PC-9 (cell line): ENCODE measurements around the gene STK40. TPM values are rescaled to one million over a fixed set of nuclear protein-coding genes. Genes with fewer than 3 reads are reported as not detected.

Experiments
- BruUV-seq: library from RNA; stranded (reverse); fragments of 400-500 nt; replicated peaks from 2 replicates; lab custom pipeline; 2021; lab: Mats Ljungman, UMichigan
- CTCF ChIA-PET: fragments of 300-600 bp; sonication (Branson Sonifier 250); formaldehyde crosslinking; loops from one replicate; lab custom pipeline; 2022; ENCODE audit warnings: antibody characterized with exemption; lab: Charles Lee
- POLR2A ChIA-PET: fragments of 300-600 bp; sonication (Branson Sonifier 250); formaldehyde crosslinking; loops from one replicate; lab custom pipeline; 2022; ENCODE audit warnings: antibody characterized with exemption; ENCODE audit not compliant: unreplicated experiment; lab: Charles Lee
- DNase-seq, 2 experiments: peaks; one replicate each; pipeline versions ENCODE4 v3.0.0 to v3.0.0-alpha.2; 2015 to 2022; ENCODE audit warnings: mixed read lengths in 1 of 2
- H2AFZ ChIP-seq: fragments of 200-600 bp; sonication (generic); 2 replicates; pipeline ENCODE4 v1.8.1; 2017; ENCODE audit warnings: antibody characterized with exemption
- H3F3A ChIP-seq: fragments of 200-600 bp; sonication (generic); 2 replicates; pipeline ENCODE4 v1.8.1; 2017; ENCODE audit warnings: antibody characterized with exemption, mild to moderate bottlenecking, low read depth; ENCODE audit not compliant: insufficient read depth
- H3K27ac ChIP-seq: fragments of 200-600 bp; sonication (generic); 2 replicates; pipeline ENCODE4 v1.6.1; 2016; ENCODE audit warnings: mixed run types
- H3K27me3 ChIP-seq: fragments of 200-600 bp; sonication (generic); 2 replicates; pipeline ENCODE4 v1.6.1; 2016; ENCODE audit warnings: low read depth, mixed run types; ENCODE audit not compliant: insufficient read depth
- H3K36me3 ChIP-seq: fragments of 200-600 bp; sonication (generic); 2 replicates; pipeline ENCODE4 v1.6.1; 2016; ENCODE audit warnings: low read depth, mixed run types
- H3K4me1 ChIP-seq: fragments of 200-600 bp; sonication (generic); replicated peaks from 2 replicates; pipeline ENCODE4 v1.6.1; 2016; ENCODE audit warnings: mixed run types; ENCODE audit not compliant: insufficient read depth
- H3K4me2 ChIP-seq: fragments of 200-600 bp; sonication (generic); 2 replicates; pipeline ENCODE4 v1.6.1; 2017; ENCODE audit warnings: mixed run types
- H3K4me3 ChIP-seq: fragments of 200-600 bp; sonication (generic); 2 replicates; pipeline ENCODE4 v1.6.1; 2016; ENCODE audit warnings: mixed run types
- H3K79me2 ChIP-seq: fragments of 200-600 bp; sonication (generic); 2 replicates; pipeline ENCODE4 v1.6.1; 2017; ENCODE audit warnings: low read depth, mixed run types
- H3K9me2 ChIP-seq: fragments of 200-600 bp; sonication (generic); 2 replicates; pipeline ENCODE4 v1.8.1; 2017; ENCODE audit warnings: mild to moderate bottlenecking; ENCODE audit not compliant: insufficient read depth
- H3K9me3 ChIP-seq: fragments of 200-600 bp; sonication (generic); 2 replicates; pipeline ENCODE4 v1.8.1; 2016; ENCODE audit warnings: low read depth; ENCODE audit not compliant: insufficient read depth
- H4K20me1 ChIP-seq: fragments of 200-600 bp; sonication (generic); 2 replicates; pipeline ENCODE4 v1.8.1; 2017; ENCODE audit not compliant: insufficient read depth
- EZH2 ChIP-seq: fragments of 200-600 bp; sonication (generic); IDR thresholded peaks from 2 replicates; pipeline ENCODE4 v1.8.0; 2017; ENCODE audit warnings: antibody characterized with exemption, low read depth
- intact Hi-C: fragments of 100-400 bp; cut with micrococcal nuclease; formaldehyde crosslinking; loops from one replicate; pipeline ENCODE4 v1.10.0; 2022; ENCODE audit not compliant: unreplicated experiment
- total RNA-seq: library from RNA; stranded (reverse); gene quantifications from 2 replicates; pipeline ENCODE4 v1.2.3, GENCODE V29; 2021
- TF ChIP-seq, protein P1 (sequence below): fragments of 200-600 bp; sonication (generic); conservative IDR thresholded peaks from 2 replicates; pipeline ENCODE4 v1.6.1; 2017; ENCODE audit warnings: mixed run types, antibody characterized with exemption, mild to moderate bottlenecking, moderate library complexity

The STK40 gene
- total RNA-seq, 1 experiment from 2014 or later: 59.2 TPM

DNA sequence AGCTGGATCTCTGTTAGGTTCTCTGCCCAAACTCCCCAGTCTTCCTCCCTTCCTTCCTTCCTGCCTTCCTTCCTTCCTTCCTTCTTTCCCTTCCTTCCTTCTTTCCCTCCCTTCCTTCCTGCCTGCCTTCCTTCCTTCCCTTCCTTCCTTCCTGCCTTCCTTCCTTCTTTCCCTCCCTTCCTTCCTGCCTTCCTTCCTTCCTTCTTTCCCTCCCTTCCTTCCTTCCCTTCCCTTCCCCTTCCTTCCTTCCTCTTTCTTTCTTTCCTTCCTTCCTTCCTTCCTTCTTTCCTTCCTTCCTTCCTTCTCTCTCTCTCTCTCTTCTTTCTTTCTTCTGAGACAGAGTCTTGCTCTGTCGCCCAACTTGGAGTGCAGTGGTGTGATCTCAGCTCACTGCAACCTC, 20.7 kb upstream of the STK40 start:
- intact Hi-C loops: no loop called here
- peaks cover 17% of the 10 kb centered on the region for H3F3A ChIP-seq
- DNase-seq: no peak
- H3K4me1 ChIP-seq: peaks cover 15% of the 10 kb centered on the region
- H3K79me2 ChIP-seq: no peaks in the 10 kb centered on the region
- no peaks in the 10 kb centered on the region for H3K9me2 ChIP-seq
- no peak overlapping the region for H3K27ac ChIP-seq
- no peak overlapping the region for H2AFZ ChIP-seq
- H3K9me3 ChIP-seq: no peaks in the 10 kb centered on the region
- H3K4me2 ChIP-seq: no peak overlapping the region
- H3K27me3 ChIP-seq: no peaks in the 10 kb centered on the region
- POLR2A ChIA-PET: no interaction called here
- BruUV-seq: no TSS peak
- H3K4me3 ChIP-seq: no peak overlapping the region
- no peaks in the 10 kb centered on the region for H4K20me1 ChIP-seq
- no peak for TF ChIP-seq EZH2
- TF ChIP-seq, protein P1, sequence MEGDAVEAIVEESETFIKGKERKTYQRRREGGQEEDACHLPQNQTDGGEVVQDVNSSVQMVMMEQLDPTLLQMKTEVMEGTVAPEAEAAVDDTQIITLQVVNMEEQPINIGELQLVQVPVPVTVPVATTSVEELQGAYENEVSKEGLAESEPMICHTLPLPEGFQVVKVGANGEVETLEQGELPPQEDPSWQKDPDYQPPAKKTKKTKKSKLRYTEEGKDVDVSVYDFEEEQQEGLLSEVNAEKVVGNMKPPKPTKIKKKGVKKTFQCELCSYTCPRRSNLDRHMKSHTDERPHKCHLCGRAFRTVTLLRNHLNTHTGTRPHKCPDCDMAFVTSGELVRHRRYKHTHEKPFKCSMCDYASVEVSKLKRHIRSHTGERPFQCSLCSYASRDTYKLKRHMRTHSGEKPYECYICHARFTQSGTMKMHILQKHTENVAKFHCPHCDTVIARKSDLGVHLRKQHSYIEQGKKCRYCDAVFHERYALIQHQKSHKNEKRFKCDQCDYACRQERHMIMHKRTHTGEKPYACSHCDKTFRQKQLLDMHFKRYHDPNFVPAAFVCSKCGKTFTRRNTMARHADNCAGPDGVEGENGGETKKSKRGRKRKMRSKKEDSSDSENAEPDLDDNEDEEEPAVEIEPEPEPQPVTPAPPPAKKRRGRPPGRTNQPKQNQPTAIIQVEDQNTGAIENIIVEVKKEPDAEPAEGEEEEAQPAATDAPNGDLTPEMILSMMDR: no peak
- CTCF ChIA-PET: no interaction called here
- no peaks in the 10 kb centered on the region for H3K36me3 ChIP-seq

DNA sequence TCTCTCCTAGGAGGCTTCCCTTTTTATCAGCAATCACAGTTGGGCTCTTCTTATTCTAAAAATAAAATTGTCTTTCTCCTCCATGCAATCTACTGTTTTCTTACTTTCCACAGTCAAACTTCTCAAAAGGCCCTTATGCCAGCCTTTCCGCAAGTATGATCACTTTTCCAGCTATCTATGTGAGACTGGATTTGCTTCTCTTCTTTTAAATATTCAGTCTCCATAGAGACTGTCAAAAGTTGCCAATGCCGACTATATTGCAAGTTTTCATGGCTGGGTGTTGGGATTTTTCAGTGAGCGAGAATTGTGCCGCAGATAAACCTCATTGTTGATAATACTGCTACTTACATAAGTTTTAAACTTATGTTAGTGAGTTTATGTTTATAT, 16.8 kb upstream of the STK40 start:
- BruUV-seq: no TSS peak
- Histone ChIP-seq H3K4me3 (no peak overlapping the region), H4K20me1 (no peaks in the 10 kb centered on the region), H3K27me3 (no peaks in the 10 kb centered on the region), H3K36me3 (no peaks in the 10 kb centered on the region), H3K9me3 (no peaks in the 10 kb centered on the region), H3F3A (peaks cover 14% of the 10 kb centered on the region), H3K9me2 (no peaks in the 10 kb centered on the region), H2AFZ (no peak overlapping the region), H3K4me1 (peaks cover 5% of the 10 kb centered on the region; the same call in 1 of the 2 replicates), H3K4me2 (no peak overlapping the region), H3K27ac (no peak overlapping the region), H3K79me2 (no peaks in the 10 kb centered on the region)
- no peak for DNase-seq
- no peak for TF ChIP-seq EZH2
- TF ChIP-seq, protein P1: no peak
- POLR2A ChIA-PET: no interaction called here
- CTCF ChIA-PET: no interaction called here
- intact Hi-C loops: no loop called here

DNA sequence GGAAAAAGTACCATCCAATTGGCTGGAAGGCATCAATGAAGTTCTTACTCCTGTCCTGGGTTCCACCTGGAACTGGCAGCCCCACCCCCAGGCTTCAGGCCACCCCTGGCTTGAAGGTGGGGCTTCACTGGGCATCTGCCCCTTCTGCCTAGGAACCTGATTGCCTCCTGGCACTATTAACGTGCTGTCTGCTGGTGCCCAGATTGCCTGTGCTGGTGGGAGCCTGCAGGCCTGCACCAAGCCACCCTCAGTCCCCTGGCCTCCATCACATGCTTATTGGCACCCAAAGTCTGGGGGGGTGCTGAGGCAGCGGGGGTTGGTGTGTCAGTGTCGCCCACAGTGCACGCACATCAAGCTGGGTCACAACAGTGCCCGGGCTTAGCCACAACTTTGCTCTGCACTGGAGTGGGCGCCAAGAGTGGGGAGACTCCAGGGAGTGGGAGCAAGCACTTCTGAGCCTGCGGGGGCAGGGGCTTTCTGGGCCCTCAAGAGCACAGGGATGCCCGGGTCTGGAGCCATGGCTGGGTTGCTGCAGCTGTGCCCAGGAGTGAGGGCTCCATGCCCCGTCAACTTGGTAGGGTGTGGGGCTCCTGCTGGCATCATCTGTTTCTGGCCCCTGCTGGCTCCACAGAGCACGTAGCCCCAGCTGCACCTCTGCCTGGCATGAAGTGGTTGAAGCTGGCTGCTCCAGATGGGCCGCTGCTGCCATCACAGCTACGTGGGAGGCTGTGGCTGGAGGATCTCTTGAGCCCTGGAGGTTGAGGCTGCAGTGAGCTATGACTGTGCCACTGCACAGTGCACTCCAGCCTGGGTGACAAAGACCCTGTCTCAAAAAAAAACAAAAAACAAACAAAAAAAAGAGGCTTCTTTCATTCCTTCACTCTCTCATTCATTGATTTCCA, 16.1 kb upstream of the STK40 start:
- ChIA-PET CTCF (no interaction called here), POLR2A (no interaction called here)
- intact Hi-C loops: no loop called here
- Histone ChIP-seq H3K4me3 (peak overlapping the region; percentile 59; the same call in 1 of the 2 replicates), H2AFZ (peak overlapping the region; percentile 83), H3F3A (peaks cover 19% of the 10 kb centered on the region), H3K9me2 (no peaks in the 10 kb centered on the region), H3K36me3 (no peaks in the 10 kb centered on the region), H3K9me3 (no peaks in the 10 kb centered on the region), H4K20me1 (no peaks in the 10 kb centered on the region), H3K4me1 (peaks cover 6% of the 10 kb centered on the region), H3K27me3 (no peaks in the 10 kb centered on the region), H3K27ac (peak overlapping the region; percentile 82), H3K79me2 (peaks cover 6% of the 10 kb centered on the region), H3K4me2 (peak overlapping the region; percentile 69)
- DNase-seq: no peak
- TF ChIP-seq, protein P1: no peak
- TF ChIP-seq EZH2: no peak
- BruUV-seq: no TSS peak
